DMS79 treated with DMSO at 0.1 percent for 48 hours (cell line): Measurements from ENCODE around the gene TYW5.

ENCODE experiments used
- DNase-seq: peaks from one replicate; lab custom pipeline; 2025; lab: John Stamatoyannopoulos, UW

Gene TYW5, protein sequence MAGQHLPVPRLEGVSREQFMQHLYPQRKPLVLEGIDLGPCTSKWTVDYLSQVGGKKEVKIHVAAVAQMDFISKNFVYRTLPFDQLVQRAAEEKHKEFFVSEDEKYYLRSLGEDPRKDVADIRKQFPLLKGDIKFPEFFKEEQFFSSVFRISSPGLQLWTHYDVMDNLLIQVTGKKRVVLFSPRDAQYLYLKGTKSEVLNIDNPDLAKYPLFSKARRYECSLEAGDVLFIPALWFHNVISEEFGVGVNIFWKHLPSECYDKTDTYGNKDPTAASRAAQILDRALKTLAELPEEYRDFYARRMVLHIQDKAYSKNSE

DNA sequence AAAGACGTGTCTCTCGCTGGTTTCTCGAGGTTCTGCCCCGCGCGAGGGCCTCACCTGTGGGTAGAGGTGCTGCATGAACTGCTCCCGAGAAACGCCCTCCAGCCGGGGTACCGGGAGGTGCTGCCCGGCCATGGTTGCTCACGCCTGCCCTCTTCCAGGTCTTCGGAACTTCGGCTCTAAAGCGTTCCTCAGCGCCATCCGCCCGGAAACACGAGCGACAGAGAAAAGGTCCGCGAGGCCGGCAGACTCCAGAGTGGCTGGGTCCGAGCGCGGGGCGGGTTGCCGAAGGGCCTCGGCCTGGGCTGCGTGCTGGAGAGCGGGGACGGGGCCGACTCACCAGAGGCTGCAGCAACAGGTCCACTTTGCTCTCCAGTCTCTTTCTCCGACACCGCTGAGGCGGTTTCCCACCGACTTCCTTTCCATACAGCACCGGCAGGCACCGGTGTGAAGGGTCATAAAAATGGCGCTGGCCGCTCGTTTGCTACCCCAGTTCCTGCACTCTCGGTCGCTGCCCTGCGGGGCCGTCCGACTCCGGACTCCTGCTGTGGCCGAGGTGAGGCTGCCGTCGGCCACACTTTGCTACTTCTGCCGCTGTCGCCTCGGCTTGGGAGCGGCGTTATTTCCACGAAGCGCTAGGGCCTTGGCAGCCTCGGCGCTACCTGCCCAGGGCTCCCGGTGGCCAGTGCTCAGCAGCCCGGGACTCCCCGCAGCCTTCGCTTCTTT is at the start of gene TYW5, which contains the start of gene MAIP1:
Gene TYW5, minus strand, starts transcription at position 153 of the 723 bp plus-strand sequence. Its CDS starts 21 bp downstream, at position 132.
Gene MAIP1, plus strand, starts transcription at position 244 of the 723 bp plus-strand sequence. Its CDS starts 217 bp downstream, at position 461.
- peak; percentile 89 for DNase-seq

DNA sequence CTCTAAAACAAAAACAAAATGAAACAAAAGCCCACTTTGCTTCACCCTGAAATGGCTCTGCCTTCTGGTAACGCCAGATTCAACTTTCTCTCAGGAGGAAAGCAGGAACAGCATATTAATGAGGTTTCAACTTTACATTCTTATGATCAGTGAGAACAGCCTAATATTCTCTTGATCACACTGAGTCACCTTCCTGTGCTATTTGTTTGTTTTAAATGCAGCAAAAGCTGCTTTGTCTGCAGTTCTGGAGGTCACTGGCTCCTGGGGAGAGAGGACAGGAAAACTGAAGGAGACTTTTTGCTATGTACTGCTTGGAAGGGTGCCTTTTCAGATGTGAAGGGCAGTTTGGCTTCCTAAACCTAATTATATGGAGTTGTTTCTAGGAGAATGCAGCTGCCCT is 48.2 kb upstream of the TYW5 start:
- DNase-seq, result no peak

DNA sequence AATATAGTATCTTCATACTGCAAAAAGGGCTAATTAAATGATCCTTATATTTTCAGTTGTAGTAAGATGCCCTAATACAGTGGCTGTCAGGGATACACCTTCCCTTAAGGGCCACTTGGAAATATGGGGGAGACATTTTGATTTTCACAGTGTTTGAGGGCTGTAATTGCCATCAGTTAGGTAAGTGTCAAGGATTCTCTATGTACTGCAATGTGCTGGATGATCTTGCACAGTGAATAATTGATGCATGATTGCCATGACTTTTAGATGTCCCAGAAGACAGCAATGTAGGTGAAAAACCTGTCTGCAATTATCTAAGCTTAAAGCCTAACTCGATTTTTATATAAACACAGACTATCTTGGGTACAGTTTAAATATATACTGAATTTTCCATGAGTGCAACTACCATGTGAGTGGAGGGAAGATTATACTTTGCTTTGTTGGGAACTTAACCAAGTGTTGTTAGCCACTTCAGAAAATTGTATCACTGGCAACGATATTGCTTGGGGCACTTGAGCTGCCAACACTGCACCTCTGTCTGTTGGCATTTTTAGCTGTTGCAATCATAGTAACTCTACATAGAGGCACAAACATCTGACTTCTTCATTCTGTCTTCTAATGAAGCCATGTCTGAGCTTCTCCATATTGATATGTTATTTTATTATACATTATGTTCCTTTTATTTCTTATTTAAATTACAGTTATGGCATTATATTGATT is 45.3 kb upstream of the TYW5 start:
- DNase-seq, result no peak

DNA sequence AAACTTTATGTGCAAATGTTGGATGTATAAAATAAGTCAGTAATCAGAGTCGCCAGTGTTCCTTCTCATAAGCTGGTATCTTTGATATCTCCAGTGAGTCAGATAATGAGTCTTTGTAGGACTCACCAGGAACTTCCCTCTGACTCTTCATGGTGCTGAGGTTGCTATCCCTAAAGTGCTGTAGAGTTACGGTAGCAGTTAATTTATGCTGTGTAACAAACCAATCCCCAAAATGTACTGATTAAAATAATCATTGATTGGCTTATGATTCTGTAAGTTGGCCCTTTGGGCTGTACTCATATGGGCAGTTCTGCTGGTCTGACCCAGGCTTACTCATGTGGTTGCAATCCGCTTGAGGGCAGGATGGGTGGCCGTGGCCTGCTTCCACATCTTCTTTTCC is 43.9 kb upstream of the TYW5 start:
- no peak for DNase-seq

DNA sequence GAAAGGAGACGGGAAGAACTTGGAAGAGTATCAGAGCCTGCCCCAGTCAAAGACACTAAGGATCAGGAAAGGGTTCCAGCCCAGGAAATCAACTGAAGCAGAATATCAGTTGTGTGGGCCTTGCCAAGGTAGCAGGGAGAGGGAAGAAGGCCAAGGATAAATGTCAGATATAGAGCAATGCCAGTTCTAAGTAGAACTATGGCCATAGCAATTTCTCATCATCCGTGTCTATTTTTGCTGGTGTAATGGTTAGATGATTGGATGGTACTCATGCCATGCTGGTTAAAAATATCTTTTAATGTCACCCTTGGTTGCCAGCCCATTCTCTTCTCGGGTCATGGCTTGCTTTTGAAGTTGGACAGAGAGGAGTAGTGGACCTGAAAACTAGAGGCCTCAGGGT is 42.0 kb upstream of the TYW5 start:
- DNase-seq, result no peak

DNA sequence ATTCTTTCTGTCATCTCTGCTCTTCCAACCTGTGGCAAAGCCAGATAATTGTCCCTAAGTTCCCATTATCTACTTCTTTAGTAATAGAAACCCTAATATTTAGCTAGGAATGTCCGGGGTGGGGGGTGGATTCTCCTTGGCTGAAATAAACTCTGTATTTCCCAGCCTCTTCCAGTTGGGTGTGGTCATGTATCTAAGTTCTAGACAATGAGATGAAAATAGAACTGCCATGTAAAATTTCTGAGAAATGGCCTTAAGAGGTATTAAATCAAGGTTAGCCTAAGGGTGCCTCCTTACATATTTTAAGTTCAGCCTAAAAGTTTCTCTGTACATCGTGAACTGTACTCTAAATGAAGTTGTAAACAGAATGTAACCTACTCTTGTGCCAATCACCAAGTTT is 39.6 kb upstream of the TYW5 start:
- DNase-seq, result no peak

DNA sequence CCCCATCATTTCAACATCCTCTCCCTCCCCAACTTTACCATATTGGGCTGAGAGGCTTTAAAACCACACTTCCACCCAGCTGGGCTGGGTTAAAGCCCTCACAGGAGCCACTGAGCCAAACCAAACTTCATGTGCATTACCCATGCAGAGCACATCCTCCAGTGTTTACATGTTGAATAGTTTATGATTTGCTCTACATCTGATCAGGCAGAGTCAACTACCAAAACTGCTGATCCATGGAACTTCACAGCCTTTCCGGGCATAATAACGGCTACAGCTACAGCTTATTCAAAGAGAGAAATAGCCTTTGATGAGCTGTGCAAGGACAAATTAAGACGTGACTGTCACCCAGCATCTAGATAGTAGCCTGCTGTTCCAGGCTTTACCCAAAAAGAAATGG is 39.1 kb upstream of the TYW5 start:
- DNase-seq, result no peak

DNA sequence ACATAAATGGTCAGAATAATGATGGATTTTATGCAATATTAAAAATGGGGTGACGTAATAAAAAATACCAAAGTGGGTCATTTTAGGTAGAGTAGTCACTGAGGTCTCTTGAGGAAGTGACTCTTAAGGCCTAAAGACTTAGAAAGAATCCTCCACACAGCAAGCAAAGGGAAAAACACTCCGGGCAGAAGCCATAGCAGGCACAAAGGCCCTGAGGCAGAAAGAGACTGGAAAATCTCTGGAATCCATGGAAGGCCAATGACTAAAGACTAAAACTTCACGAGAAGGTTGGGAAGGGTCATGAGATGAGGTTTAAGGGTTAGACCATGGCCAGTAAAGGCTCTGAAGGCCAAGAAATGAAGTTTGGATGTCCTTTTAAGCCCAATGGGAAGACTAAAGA is 37.0 kb upstream of the TYW5 start:
- DNase-seq, result no peak

DNA sequence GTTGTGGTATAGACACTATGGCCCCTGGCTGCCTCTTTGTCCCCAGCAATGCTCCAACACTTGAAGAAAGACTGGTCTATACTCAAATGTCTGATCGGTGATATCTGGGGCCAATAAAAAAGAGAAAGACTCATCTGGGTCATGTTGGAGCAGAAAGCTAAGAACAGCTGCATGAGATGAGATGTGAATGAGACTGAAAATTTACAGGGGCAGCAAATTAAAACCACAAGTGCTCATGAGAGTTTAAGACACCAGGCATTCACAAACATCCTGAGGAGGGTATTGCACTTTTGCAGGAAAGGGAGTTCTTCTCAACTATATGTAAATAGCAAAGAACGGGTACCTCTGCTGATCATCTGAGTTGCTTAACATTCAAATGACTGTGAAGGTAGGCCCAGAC is 36.4 kb upstream of the TYW5 start:
- no peak for DNase-seq

DNA sequence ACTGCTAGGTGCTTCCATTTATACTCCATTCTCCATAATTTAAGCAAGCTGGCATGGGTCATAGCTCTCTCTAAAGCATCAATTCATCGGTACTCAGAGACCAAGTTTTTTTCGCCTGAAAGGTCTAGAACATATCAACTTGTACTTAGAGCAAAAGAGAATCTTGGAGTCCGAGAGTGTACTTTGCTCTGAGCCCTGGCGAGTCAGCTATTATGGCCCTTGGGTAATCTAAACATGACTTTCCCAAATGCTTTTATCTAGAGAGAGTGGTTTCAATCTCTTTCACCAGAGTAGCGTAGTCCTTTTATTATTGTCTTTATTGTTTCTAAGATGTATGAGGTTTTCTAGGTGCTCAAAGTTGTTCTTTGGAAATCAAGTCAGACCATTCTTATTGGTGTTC is 34.5 kb upstream of the TYW5 start:
- no peak for DNase-seq

DNA sequence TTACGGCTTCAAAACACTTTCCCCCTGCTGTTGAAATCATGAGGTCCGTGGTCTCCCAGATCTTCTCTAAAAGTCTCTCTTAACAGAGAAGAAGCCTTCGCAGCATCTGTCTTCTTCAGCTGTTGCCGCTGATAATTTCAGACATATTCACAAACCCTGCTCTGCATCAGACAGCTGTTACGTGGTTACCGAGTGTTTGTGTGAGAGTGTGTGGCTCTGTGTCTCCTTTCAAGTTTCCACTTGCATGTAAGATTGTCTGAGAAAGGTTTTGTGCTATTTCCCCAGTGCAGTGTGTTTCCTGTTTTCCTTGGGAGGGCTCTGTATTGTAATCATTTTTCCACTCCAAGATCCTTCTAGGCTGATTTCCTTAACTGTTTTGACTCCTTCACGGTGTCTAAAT is 32.9 kb upstream of the TYW5 start:
- DNase-seq, result no peak

DNA sequence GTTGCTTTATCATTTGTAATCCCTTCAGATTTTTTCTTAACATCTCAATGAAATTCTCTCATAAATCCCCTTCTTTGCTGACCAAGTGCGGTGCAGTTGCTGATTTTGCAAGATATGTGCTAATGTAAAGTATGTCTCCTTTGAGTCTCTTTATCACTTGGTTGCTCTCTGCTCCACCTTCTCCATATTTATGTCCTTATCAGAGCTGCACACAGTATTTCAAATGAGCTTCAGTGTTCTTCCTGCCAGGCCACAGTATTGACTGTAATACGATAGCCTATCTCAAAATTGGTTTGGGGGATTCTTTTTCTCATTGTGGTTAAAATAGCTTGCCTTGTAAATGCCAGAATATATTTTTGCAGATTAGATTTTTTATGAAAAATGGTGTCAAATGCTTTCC is 32.3 kb upstream of the TYW5 start:
- peak; percentile 47 for DNase-seq

DNA sequence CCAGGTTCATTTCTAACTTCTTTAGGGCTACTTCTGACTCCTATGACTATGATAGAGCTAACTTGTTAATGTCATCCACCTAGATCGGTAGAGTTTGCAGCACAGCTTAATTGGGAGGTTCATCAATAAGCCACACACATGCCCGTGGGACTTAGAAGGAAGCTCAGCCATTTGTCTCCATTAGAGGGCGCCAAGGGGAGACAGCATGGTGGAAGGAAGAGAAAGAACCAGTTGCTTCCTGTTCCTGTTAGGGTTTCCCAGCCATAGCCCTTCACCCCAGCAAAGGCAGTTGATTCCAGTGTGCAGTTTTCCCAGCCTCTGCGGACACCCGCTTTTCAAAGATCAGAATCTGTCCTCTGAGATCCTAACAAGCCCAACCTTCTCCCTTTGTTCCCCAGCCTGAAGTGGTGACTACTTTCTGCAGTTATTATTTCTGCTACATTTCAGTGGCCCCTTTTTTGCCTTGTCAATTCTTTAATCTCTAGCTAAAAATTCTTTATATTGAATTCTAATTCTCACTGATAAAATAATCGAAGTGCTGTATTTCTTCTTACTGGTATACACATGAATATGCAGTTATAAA is 30.4 kb upstream of the TYW5 start:
- DNase-seq, result peak; percentile 3

DNA sequence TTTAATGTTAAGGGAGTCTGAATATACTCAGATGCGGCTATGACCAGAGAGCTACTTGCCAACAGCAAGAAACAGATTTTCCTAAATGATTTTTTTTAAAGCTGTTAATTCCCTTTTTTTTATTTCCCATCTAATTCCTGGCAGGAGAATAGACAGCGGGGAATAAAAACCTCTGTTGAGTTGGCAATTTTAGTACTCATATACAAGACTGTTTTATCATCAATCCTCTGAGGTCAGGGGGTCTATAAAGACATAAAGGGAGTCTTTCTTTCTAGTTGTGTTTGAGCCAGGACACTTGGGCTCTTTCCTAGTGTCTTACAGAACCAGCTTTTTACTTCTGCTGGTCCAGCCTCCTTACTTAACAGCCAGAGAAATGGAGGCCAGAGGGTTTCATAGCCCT is 29.5 kb upstream of the TYW5 start:
- DNase-seq, result no peak

DNA sequence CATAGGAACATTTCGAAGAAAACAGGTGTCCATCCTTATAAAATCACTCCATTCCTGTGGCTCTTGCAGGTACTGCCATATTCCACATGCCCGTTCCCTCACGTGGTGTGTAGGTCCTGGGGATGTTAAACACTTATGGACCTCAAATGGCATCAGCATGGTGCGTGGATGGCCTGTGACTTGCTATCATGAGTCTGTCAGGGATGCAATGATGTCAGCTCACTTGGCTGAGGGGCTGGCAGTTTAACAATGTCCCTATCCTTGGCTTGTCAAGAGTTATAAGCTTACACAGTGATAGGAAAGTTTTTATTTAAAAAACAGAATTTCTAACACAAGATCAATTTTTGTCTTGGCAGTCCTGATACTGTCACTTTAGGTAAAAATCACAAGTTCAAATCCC is 28.9 kb upstream of the TYW5 start:
- DNase-seq, result no peak

DNA sequence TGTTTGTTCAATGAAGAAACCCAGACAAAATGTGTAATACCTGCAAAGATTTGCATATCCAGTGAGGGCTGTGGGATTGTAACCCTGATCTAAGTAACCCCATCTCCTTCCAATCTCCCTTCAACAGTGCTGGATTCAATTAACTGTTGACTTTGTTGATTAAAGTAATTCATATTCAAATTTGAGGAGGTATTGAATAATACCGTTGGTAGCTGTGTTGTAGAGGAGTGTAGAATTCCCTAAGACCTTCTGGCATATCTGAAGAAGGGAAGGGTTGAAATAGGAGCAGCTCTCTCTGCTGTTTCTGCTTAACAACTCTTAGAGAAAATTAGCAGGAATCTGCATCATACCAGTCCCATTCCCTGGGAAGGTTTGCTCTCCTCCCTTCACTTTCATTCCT is 28.2 kb upstream of the TYW5 start:
- no peak for DNase-seq

DNA sequence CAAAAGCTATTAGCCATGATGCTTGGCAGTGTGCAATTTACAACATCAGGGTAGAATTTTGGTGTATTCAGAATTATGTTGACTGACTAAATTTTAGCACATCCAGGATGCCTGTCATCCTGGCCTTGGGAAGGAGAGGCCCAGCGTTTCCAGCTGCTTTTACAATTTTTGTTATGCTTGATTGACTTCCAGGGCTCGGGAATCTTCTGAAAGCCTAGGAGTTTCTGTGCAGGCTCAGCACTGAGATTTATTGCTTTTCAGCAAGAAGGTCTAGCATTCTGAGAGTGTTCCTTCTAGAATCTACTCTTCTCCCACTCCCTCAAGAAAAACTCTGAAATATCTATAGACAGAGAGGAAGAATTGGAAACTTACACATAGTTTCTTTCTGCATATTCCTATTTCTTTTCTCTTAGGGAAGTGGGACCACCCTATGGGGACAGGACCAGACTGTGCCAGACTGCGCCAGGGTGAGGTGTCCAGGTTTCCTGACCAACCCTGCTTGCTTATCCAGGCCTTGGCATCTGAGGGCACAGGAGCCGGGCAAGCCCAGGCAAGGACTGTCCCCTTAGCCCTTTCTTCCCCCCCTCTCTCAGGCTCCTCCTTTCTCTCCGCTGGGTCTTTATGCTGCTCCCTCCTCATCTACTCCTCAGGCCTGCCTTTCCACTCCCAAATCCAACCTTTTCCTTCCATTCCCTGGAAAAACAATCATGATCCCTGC is 27.0 kb upstream of the TYW5 start:
- peak; percentile 37 for DNase-seq

DNA sequence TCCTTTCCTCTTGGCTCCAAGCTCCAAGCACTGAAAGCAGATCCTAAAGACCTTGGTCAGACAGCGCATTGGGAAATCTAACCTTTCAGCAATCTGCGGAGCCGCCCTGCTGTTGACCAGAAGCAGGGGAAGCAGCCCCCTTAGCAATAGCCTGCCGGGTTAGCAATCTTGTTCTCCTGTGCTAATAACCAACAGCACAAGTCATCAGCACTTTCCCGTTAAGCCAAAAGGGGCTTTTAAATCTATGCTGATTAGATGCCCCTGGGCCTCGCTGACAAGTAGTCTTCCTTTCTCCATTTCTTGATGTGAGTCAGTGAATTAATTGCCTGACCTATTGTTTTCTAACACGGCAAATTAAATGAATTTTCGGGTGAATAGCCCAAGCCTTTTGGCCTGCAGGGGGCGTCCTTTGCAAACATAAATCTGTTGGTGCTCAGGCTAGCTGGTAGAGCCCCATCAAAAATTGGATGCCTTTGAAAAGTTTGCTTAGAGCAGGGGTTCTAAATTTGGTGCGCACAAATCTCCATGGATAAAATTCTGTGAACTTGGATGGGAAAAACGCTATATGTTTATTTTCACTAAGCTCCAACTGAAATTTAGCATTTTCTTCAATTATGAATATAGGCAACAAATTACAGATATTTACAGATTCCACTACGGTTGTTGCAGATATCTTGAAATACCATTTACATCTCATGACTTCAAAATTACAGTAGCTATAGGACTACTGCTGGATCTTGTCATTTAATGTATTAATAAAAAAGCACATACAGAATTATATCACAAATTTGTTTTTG is 24.7 kb upstream of the TYW5 start:
- DNase-seq, result peak; percentile 79

DNA sequence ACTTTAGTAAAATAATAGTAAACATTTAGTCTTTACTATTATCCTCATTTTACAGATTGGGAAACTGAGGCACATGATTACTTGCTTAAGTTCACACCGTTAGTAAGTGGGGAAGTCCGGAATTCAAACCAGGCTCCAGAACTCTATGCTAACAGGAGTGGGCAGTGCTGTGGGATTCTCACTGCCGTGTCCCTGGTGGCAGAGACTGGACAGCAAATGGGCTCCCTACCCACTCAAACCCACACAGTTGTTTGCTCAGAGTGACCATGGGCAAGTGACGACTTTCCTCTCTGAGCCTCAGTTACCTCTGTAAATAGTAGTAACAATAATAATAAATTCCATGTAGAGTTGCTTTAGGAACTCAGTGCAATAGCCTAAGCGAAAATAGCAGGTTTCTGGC is 24.1 kb upstream of the TYW5 start:
- DNase-seq, result no peak

DNA sequence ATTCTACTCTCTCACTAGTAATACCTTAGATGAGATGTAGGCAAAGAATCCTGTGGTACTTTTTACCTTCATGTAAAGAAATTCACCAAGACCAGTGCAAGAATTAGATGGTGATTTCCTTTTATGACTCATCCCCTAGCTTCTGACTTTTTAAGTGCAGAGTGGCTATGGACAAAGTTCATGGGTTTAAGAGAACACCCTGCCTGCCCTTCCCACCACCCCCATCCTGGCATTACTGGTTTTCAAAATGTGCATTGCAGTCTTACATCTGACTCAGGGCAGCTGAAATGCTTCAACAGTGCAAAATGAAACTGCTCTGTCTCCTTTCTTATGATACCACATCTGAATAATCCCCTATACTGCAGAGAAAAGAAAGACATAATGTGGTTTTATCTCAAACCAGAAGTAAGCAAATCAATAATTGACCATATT is 22.7 kb upstream of the TYW5 start:
- no peak for DNase-seq

DNA sequence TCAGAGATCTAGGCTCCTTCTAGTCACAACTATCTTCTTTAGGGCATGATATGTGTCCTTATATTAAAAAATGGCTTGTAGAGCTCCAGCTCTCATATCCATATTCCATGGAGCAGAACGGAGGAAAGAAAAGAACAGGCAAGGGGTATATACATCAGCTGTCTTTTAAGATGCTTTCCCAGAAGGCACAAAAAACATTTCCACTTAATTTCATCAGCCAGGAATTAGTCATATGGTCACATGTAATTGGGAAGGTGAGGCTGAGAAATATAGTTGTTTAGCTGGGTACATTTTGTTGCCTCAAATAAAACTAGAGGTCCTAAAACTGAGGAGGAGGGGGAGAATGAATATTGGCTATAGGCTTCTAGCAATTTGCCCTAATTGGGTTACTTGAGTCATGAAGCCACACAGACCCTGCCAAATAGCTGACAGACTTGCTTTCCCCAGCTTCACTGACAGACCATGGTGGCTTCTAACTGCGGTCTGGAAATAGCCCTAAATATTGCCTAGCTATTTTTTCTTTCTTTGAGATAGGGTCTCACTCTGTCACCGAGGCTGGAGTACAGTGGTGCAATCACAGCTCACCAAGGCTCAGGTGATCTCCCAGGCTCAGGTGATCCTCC is 20.1 kb upstream of the TYW5 start:
- DNase-seq, result no peak
